Glutamatergic neuron (in vitro differentiated cells): Measurements from ENCODE around the gene BTG2. TPM values are rescaled to one million over a fixed set of nuclear protein-coding genes. Genes with fewer than 3 reads are reported as not detected.

ENCODE experiments used
- DNase-seq: peaks from one replicate; pipeline ENCODE4 v3.0.0; 2022
- H3K27ac Mint-ChIP-seq: one replicate; pipeline ENCODE4 v1.8.0; 2020; ENCODE audit warnings: mild to moderate bottlenecking, mixed read lengths, inconsistent platforms; ENCODE audit not compliant: unreplicated experiment
- H3K27me3 Mint-ChIP-seq: one replicate; pipeline ENCODE4 v1.8.0; 2020; ENCODE audit warnings: mild to moderate bottlenecking, moderate library complexity, mixed read lengths, inconsistent platforms; ENCODE audit not compliant: unreplicated experiment
- H3K36me3 Mint-ChIP-seq: one replicate; pipeline ENCODE4 v1.8.0; 2020; ENCODE audit warnings: mild to moderate bottlenecking, mixed read lengths, inconsistent platforms; ENCODE audit not compliant: unreplicated experiment
- H3K4me1 Mint-ChIP-seq: one replicate; pipeline ENCODE4 v1.8.0; 2020; ENCODE audit warnings: mild to moderate bottlenecking, low read depth, mixed read lengths, inconsistent platforms; ENCODE audit not compliant: unreplicated experiment
- H3K4me3 Mint-ChIP-seq: one replicate; pipeline ENCODE4 v1.8.0; 2020; ENCODE audit warnings: mild to moderate bottlenecking, mixed read lengths, inconsistent platforms; ENCODE audit not compliant: unreplicated experiment
- H3K9me3 Mint-ChIP-seq: one replicate; pipeline ENCODE4 v1.8.0; 2020; ENCODE audit warnings: mild to moderate bottlenecking, moderate library complexity, mixed read lengths, inconsistent platforms; ENCODE audit not compliant: unreplicated experiment
- CTCF ChIP-seq: fragments of 200-600 bp; sonication (generic); IDR thresholded peaks from one replicate; pipeline ENCODE4 v1.5.0; 2021; ENCODE audit not compliant: partially characterized antibody, unreplicated experiment
- total RNA-seq: library from RNA; stranded (reverse); fragmentation: NEBNext Ultra II Directional; extraction: Animal tissue kit (Norgen Biotek cat#: 25700); gene quantifications from one replicate; pipeline ENCODE4 v1.2.1, GENCODE V29; 2021; ENCODE audit not compliant: unreplicated experiment

BTG2 gene
- total RNA-seq, 1 donor from 2014 or later: 88.6 TPM

DNA sequence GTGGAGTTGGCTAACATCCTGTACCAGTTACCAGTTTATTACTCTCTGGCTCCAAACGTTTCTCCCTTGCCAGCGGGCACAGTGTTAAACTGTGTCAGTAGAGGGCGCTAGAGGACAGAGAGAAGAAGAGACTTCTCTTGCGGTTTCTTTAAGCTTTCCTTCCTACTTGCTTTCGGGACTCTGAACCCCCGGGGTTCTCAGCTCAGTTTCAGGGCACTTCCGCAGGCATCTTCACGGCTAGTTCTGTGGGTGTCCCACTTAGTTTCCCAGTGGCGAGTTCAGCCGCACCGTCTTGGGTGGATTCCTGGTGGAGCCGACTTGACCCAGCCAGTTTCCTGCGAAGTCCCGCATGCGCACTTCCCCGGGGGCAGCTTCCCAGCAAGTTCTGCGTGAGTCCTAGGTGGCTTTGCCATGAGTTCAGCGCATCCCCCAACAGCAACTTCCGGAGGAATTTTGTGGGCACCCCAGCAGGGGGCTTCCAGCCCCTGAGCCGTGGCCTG, 37.9 kb upstream of the BTG2 start:
- H3K36me3 Mint-ChIP-seq: no peaks in the 10 kb centered on the region

DNA sequence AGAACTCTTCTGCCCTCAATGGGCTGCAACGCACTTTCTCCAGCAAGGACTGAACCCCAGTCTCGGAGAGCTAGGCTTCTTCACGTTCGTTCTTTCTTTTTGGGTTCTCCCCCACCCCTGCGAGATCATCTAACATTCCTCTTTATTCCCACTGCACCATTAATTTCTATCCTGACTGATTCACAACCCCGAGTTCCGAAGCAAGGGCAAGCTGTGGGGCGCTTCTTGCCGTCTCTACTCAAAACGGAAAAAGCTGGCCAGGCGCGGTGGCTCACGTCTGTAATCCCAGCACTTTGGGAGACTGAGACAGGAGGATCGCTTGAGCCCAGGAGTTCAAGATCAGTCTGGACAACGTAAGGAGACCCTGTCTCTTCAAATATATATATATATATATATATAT, 37.4 kb upstream of the BTG2 start:
- Mint-ChIP-seq H3K27ac (peak overlapping the region; percentile 24), H3K36me3 (no peaks in the 10 kb centered on the region)

More for the DNA sequence above, 37.9 kb upstream of the BTG2 start:
- peak; percentile 90 for TF ChIP-seq CTCF
- Mint-ChIP-seq H3K27ac (peak overlapping the region; percentile 75), H3K27me3 (peaks cover 3% of the 10 kb centered on the region), H3K4me3 (peak overlapping the region; percentile 73), H3K9me3 (no peaks in the 10 kb centered on the region), H3K4me1 (peaks cover 13% of the 10 kb centered on the region)
- DNase-seq: peak; percentile 84

GRCh38 chr1:203268901-203269653, 36.2 kb upstream of the BTG2 start:
- DNase-seq: no peak
- Mint-ChIP-seq H3K4me1 (peaks cover 17% of the 10 kb centered on the region), H3K4me3 (no peak overlapping the region), H3K36me3 (no peaks in the 10 kb centered on the region), H3K27me3 (peaks cover 3% of the 10 kb centered on the region), H3K9me3 (no peaks in the 10 kb centered on the region), H3K27ac (no peak overlapping the region)
- peak; percentile 98 for TF ChIP-seq CTCF

More for the DNA sequence above, 37.4 kb upstream of the BTG2 start:
- DNase-seq: no peak
- Mint-ChIP-seq H3K4me1 (peaks cover 13% of the 10 kb centered on the region), H3K4me3 (peak overlapping the region; percentile 73), H3K9me3 (no peaks in the 10 kb centered on the region), H3K27me3 (peaks cover 3% of the 10 kb centered on the region)
- no peak for TF ChIP-seq CTCF

DNA sequence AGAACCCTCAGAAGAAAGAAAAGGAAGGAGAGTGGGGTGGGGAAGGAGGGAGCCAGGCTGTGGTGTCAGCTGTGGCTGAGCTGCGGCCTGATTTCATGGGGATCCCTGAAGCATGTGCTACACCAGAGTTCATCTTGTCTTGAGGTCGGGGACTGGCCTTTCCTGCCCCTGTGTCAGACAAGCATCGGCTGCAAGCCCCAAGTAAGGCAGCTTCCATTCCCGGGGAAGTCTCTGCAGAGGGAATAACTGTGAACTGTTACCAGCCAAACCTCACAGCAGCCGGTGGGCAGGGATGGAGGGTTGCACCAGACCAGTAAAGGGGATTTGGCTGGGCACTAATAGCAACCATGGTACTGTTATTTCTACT, 35.7 kb upstream of the BTG2 start:
- Mint-ChIP-seq H3K4me1 (peaks cover 20% of the 10 kb centered on the region), H3K4me3 (no peak overlapping the region), H3K27me3 (peaks cover 3% of the 10 kb centered on the region), H3K9me3 (no peaks in the 10 kb centered on the region), H3K27ac (no peak overlapping the region), H3K36me3 (no peaks in the 10 kb centered on the region)
- DNase-seq: no peak
- TF ChIP-seq CTCF: no peak

DNA sequence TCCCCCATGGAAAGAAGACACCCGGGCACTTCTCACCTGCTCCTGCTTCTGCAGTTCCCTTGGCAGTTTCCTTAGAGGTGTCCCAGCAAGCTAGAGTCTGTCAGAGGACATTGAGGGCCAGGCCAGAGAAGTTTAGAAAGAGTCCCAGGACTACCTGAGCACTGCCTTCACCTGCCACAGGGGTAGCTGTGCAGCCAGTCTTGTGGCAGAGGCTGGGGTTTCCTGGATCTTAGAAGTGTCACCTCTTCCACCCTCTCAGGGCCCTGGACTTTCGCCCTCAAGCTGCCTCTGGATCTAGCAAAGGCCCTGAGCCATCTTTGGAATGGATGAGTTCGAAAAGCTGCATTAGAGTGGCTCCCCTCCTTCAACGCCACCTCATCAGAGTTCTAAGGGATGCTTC, 34.9 kb upstream of the BTG2 start:
- H3K36me3 Mint-ChIP-seq: no peaks in the 10 kb centered on the region
- H3K27me3 Mint-ChIP-seq: peaks cover 3% of the 10 kb centered on the region
- no peak for TF ChIP-seq CTCF
- no peak for DNase-seq
- H3K9me3 Mint-ChIP-seq: no peaks in the 10 kb centered on the region
- peaks cover 27% of the 10 kb centered on the region for H3K4me1 Mint-ChIP-seq
- no peak overlapping the region for H3K4me3 Mint-ChIP-seq
- no peak overlapping the region for H3K27ac Mint-ChIP-seq
